Kidney tubule cell (primary cell): ENCODE results near the gene UGT1A3.
"Not testable (repeated sequence)": the region's sequence is repeated elsewhere in the genome, so short reads cannot be mapped to it uniquely, and the experiment has no call there.

Experiments used
- DNase-seq: peaks from one replicate; pipeline ENCODE4 v3.0.0-alpha.2; 2018; ENCODE audit warnings: low spot score

Gene UGT1A3

DNA sequence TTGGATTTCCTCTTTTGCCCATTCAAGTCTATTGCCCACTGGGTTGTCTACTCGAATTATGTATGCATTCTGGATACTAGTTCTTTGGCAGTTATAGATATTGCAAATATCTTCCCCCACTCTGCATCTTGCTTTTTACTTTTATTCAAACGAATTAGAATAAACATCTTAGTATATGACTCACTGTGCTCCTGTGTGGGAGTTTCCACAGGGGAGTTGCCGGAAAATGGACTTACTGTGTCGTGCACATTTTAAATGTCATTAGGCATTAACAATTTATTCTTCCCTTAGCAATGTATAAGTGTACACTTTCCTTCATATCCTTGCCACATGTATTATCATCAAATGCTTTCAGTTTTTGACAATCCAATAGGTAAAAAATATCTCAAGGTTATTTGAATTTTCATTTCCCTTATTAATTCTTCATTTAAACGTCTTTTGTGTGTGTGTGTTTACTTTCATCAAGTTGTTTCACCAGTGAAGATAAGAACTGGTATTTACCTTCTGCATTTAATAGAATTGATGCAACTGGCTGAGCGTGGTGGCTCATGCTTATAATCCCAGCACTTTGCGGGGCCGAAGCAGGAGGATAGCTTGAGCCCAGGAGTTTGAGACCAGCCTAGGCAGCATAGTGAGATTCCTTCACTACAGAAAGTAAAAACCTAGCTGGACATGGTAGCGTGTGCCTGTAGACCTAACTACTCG lies 20.8 kb upstream of the UGT1A3 start:
- DNase-seq: no peak

- DNase-seq: no peak
These were observed 19.9 kb upstream of the UGT1A3 start for GRCh38 chr2:233708942-233709341.

GRCh38 chr2:233711312-233712008 lies 17.4 kb upstream of the UGT1A3 start:
- peak; percentile 77 for DNase-seq

DNA sequence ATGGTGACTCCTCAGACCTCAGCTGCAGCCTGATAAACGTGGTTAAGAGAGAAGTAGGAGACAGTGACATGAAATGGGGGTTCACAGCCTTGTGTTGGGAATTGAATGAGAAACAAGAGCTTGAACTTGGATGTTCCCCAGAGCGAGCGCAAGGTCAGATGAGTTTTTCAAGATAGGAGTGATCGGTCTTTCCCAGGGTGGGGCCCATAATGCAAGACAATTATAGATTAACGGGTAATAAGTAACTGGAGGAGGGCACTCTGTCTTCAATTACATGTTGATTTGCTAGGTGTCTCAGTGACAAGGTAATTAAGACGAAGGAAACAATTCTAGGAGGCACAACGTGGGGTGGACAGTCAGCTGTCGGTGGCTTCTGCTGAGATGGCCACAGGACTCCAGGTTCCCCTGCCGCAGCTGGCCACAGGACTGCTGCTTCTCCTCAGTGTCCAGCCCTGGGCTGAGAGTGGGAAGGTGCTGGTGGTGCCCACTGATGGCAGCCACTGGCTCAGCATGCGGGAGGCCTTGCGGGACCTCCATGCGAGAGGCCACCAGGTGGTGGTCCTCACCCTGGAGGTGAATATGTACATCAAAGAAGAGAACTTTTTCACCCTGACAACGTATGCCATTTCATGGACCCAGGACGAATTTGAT lies 16.1 kb upstream of the UGT1A3 start, which contains the start of gene UGT1A5:
TSS of gene UGT1A5 (plus strand) at position 297 of the 651 bp plus-strand sequence. CDS start at position 382, 85 bp downstream.
- DNase-seq: no peak

GRCh38 chr2:233713262-233713615 lies 15.6 kb upstream of the UGT1A3 start:
- no peak for DNase-seq

GRCh38 chr2:233714121-233714520 lies 14.7 kb upstream of the UGT1A3 start:
- no peak for DNase-seq

DNA sequence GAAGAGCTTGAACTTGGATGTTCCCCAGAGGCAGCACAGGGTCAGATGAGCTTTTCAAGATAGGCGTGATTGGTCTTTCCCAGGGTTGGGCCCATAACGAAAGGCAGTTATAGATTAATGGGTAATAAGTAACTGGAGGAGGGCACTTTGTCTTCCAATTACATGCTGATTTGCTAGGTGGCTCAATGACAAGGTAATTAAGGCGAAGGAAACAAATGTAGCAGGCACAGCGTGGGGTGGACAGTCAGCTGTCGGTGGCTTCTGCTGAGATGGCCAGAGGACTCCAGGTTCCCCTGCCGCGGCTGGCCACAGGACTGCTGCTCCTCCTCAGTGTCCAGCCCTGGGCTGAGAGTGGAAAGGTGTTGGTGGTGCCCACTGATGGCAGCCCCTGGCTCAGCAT lies 10.3 kb upstream of the UGT1A3 start, which contains the start of gene UGT1A4:
TSS of gene UGT1A4 (plus strand) at position 185 of the 400 bp plus-strand sequence. CDS start at position 270, 85 bp downstream.
- no peak for DNase-seq

DNA sequence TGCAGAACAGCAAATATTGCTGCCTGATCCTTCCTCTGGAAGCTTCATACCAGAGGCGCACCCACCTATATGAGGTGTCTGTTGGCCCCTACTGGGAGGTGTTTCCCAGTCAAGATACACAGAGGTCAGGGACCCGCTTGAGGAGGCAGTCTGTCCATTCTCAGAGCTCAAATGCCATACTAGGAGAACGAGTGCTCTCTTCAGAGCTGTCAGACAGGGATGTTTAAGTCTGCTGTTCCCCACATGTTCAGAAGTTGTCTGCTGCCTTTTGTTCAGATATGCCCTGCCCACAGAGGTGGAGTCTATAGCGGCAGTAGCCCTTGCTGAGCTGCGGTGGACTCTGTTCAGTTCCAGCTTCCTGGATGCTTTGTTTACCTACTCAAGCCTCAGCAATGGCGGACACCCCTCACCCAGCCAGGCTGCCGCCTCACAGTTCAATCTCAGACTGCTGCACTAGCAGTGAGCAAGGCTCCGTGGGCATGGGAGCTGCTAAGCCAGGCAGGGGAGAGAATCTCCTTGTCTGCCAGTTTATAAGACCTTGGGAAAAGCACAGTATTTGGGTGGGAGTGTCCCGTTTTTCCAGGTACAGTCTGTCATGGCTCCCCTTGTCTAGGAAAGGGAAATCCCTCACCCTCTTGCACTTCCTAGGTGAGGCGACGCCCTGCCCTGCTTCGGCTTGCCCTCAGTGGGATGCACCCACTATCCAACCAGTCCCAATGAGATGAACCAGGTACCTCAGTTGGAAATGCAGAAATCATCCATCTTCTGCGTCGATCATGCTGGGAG lies 8.2 kb downstream of the UGT1A3 start:
- DNase-seq: not testable (repeated sequence)

DNA sequence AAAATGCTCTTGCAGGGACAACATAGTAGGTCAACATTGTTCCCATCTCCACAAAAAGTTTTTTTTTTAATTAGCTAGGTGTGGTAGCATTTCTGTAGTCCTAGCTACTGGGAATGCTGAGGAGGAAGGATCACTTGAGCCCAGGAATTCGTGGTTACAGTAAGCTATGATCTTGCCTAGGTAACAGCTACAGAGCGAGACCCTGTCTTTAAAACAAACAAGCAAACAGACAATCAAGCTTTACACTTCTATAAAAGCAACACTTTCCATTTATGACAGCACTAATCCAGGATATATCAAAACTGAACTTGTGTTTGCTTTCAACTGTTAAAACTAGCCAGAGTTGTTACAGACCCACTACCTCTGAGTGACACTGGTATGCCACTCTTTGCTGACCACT lies 12.0 kb downstream of the UGT1A3 start:
- DNase-seq: peak; percentile 22

DNA sequence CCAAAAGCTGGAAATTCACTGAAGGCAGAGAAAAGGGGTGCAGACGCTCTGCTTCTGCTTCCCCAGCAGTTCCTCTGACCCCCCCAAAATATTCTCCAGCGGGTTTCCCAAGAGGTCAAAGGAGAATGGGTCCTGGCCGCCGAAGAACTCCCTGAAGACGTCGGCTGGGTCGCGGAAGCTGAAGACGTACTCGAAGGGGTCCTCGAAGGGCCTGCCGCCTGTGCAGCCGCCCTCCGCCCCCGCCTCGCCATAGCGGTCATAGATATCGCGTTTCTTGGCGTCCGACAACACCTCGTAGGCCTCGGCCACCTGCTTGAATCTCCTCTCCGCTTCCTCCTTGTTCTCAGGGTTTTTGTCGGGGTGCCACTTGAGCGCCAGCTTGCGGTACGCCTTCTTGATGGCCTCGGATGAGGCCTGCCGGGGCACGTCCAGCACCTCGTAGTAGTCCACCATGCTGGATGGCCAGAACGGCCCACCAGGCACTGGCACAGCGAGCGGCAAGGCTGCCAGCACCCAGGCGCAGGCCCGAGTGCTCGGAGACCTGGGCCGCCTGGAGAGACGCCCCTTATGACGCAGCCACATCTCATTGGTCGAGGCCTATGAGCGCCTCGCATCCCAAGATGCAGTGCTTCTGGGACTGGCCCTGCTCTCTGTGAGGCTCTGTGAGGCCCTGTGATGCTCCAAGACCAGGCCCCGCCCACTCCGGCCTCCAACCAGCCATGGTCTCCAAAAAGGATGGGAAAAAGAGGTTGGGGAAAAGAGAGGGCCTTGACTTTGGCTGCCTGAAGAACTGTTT lies 14.8 kb downstream of the UGT1A3 start:
- no peak for DNase-seq

DNA sequence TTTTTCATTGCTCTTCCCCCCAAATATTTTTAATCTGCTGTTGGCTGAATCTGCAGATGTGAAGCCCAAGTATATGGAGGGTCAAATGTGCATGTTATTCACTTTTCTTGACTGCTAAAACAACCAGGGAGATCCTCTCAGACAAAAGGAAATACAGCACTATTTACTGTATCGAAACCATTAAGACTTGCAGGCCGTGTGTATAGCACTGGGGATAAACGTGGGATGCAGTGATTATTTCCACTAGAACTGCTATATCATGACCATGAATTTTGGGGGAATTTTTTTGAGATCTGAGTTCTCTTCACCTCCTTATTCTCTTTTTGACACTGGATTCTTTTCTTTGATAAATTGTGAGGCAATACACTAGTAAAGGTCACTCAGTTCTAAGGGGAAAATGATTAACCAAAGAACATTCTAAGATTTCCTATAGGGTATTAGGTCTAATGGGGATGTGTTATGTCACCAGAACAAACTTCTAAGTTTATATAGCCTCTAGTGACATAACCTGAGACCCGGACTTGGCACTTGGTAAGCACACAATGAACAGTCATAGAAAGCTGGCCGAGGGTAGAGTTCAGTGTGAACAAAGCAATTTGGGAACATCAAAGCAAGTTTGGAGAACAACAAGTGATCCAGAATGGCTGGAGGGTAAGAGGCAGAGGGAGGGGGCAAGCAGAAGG lies 16.4 kb downstream of the UGT1A3 start:
- DNase-seq: no peak

- not testable (repeated sequence) for DNase-seq
These were observed 17.0 kb downstream of the UGT1A3 start for GRCh38 chr2:233745838-233746237.

DNA sequence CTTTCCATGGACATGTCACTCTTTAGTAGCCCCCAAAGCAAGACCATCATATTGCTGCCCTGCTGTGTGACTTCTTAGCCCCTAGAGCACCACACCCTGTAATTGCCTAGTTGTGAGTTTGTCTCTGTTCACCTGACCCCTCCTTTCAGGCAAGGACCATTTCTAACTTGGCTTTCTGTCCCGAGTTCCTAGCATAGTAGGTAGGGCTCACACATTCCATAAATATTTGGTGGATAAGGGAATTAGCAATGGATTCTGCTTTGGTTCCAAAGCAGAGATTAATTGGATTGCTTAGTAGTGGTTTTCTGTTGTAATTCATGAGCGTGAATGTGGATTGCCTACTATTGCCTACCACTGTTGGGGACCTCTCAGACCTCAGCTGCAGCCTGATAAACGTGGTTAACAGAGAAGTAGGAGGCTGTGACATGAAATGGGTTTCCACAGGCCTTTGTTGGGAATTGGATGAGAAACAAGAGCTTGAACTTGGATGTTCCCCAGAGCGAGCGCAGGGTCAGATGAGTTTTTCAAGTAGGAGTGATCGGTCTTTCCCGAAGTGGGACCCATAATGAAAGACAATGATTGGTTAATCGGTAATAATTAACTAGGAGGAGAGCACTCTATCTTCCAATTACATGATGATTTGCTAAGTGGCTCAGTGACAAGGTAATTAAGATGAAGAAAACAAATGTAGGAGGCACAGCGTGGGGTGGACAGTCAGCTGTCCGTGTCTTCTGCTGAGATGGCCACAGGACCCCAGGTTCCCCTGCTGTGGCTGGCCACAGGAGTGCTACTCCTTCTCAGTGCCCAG lies 17.8 kb downstream of the UGT1A3 start:
- DNase-seq: no peak

GRCh38 chr2:233747283-233747544 lies 18.4 kb downstream of the UGT1A3 start:
- no peak for DNase-seq

DNA sequence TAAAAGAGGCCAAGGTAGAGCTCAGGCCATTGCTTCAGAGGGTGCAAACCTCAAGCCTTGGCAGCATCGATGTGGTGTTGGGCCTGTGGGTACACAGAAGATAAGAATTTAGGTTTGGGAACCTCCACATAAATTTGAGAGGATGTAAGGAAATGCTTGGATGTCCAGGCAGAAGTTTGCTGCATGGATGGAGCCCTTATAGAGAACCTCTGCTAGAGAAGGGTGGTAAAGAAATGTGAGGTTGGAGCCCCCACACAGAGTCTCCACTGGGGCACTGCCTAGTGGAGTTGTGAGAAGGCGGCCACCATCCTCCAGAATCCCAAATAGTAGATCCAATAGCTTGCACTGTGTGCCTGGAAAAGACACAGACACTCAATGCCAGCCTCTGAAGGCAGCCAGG lies 21.8 kb downstream of the UGT1A3 start:
- not testable (repeated sequence) for DNase-seq

- DNase-seq: not testable (repeated sequence)
These were observed 22.6 kb downstream of the UGT1A3 start for GRCh38 chr2:233751212-233752009.

GRCh38 chr2:233754872-233755611 lies 26.2 kb downstream of the UGT1A3 start:
- DNase-seq: no peak

DNA sequence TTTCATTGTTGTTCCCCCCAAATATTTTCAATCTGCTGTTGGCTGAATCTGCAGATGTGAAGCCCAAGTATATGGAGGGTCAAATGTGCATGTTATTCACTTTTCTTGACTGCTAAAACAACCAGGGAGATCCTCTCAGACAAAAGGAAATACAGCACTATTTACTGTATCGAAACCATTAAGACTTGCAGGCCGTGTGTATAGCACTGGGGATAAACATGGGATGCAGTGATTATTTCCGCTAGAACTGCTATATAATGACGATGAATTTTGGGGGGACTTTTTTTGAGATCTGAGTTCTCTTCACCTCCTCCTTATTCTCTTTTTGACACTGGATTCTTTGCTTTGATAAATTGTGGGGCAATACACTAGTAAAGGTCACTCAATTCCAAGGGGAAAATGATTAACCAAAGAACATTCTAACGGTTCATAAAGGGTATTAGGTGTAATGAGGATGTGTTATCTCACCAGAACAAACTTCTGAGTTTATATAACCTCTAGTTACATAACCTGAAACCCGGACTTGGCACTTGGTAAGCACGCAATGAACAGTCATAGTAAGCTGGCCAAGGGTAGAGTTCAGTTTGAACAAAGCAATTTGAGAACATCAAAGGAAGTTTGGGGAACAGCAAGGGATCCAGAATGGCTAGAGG lies 27.7 kb downstream of the UGT1A3 start:
- no peak for DNase-seq
